HS-27A (cell line): ENCODE results near the gene CPD.
A peak's percentile ranks its signal among the peaks of the same experiment; 100 is the strongest.
"Not testable (repeated sequence)": the region's sequence is repeated elsewhere in the genome, so short reads cannot be mapped to it uniquely, and the experiment has no call there.

Experiments
- DNase-seq: peaks from one replicate; pipeline ENCODE4 v3.0.0-alpha.2; 2012; ENCODE audit warnings: low read depth, missing footprints

CPD gene

GRCh38 chr17:30378825-30379302 is at the start of gene CPD:
Gene CPD (plus strand): TSS chr17:30378927. CDS start chr17:30378981, 54 bp downstream.
- DNase-seq, result peak; percentile 52

- no peak for DNase-seq
Measured at GRCh38 chr17:30332057-30332542, 46.6 kb upstream of the CPD start.

- no peak for DNase-seq
Measured at GRCh38 chr17:30333503-30334360, 45.0 kb upstream of the CPD start, which contains the start of gene TMIGD1. Gene TMIGD1 (minus strand): TSS chr17:30334057. CDS start chr17:30332133, 1,924 bp downstream.

- no peak for DNase-seq
Measured at GRCh38 chr17:30334421-30334820, 44.3 kb upstream of the CPD start.

GRCh38 chr17:30336369-30337171 is 42.2 kb upstream of the CPD start:
- DNase-seq, result peak; percentile 42

- no peak for DNase-seq
Measured at GRCh38 chr17:30337393-30337999, 41.2 kb upstream of the CPD start.

GRCh38 chr17:30339086-30339485 is 39.6 kb upstream of the CPD start:
- DNase-seq, result no peak

- DNase-seq, result no peak
Measured at GRCh38 chr17:30340801-30341356, 37.8 kb upstream of the CPD start.

GRCh38 chr17:30341703-30342249 is 37.0 kb upstream of the CPD start:
- DNase-seq, result no peak

GRCh38 chr17:30343244-30343643 is 35.5 kb upstream of the CPD start:
- DNase-seq, result not testable (repeated sequence)

GRCh38 chr17:30343796-30344195 is 34.9 kb upstream of the CPD start:
- no peak for DNase-seq

GRCh38 chr17:30344283-30345088 is 34.2 kb upstream of the CPD start:
- DNase-seq, result no peak

GRCh38 chr17:30345089-30345433 is 33.7 kb upstream of the CPD start:
- DNase-seq, result no peak

- no peak for DNase-seq
Measured at GRCh38 chr17:30345527-30346075, 33.1 kb upstream of the CPD start.

GRCh38 chr17:30346221-30346795 is 32.4 kb upstream of the CPD start:
- no peak for DNase-seq

GRCh38 chr17:30347488-30347887 is 31.2 kb upstream of the CPD start:
- no peak for DNase-seq

- DNase-seq, result no peak
Measured at GRCh38 chr17:30349252-30349651, 29.5 kb upstream of the CPD start.

- not testable (repeated sequence) for DNase-seq
Measured at GRCh38 chr17:30351263-30351662, 27.5 kb upstream of the CPD start.

- DNase-seq, result no peak
Measured at GRCh38 chr17:30351735-30352134, 27.0 kb upstream of the CPD start.

GRCh38 chr17:30352240-30352814 is 26.4 kb upstream of the CPD start:
- DNase-seq, result no peak
